ENCODE measurements around the gene USP17L22. TPM values are rescaled to one million over a fixed set of nuclear protein-coding genes. Genes with fewer than 3 reads are reported as not detected.

Gene USP17L22
- total RNA-seq, 3 donors from 2014 or later = not detected

Other genes starting within 250 kb of the USP17L22 start
- gene FAM90A26, start 97.2 kb upstream of the USP17L22 start, total RNA-seq = not detected
- gene USP17L10, start 57.0 kb upstream of the USP17L22 start, total RNA-seq = not detected
- gene USP17L11, start 52.2 kb upstream of the USP17L22 start, total RNA-seq = not detected
- gene USP17L12, start 47.5 kb upstream of the USP17L22 start, total RNA-seq = not detected
- gene USP17L13, start 42.7 kb upstream of the USP17L22 start, total RNA-seq = not detected
- not detected for gene USP17L15, start 33.2 kb upstream of the USP17L22 start, total RNA-seq
- gene USP17L17, start 23.7 kb upstream of the USP17L22 start, total RNA-seq = not detected
- not detected for gene USP17L18, start 19.0 kb upstream of the USP17L22 start, total RNA-seq
- not detected for gene USP17L19, start 14.2 kb upstream of the USP17L22 start, total RNA-seq
- not detected for gene USP17L20, start 9.5 kb upstream of the USP17L22 start, total RNA-seq
- gene USP17L21, start 4.7 kb upstream of the USP17L22 start, total RNA-seq = not detected
- not detected for gene USP17L24, start 57.5 kb downstream of the USP17L22 start, total RNA-seq
- not detected for gene USP17L25, start 62.3 kb downstream of the USP17L22 start, total RNA-seq
- not detected for gene USP17L26, start 67.0 kb downstream of the USP17L22 start, total RNA-seq
- not detected for gene USP17L5, start 71.8 kb downstream of the USP17L22 start, total RNA-seq
- not detected for gene USP17L27, start 76.5 kb downstream of the USP17L22 start, total RNA-seq
- not detected for gene USP17L28, start 81.3 kb downstream of the USP17L22 start, total RNA-seq
- gene USP17L29, start 86.0 kb downstream of the USP17L22 start, total RNA-seq = not detected
- gene USP17L30, start 95.5 kb downstream of the USP17L22 start, total RNA-seq = not detected
- not detected for gene DEFB131A, start 176.8 kb downstream of the USP17L22 start, total RNA-seq